GM18520 (cell line): ENCODE measurements around the gene UXT.
"Not testable (repeated sequence)": the region's sequence is repeated elsewhere in the genome, so short reads cannot be mapped to it uniquely, and the experiment has no call there.

Source experiments
- ATAC-seq: cut with Tn5 transposase; IDR thresholded peaks from one replicate; pipeline ENCODE4 v1.9.1; 2021; ENCODE audit not compliant: unreplicated experiment

Gene UXT, protein sequence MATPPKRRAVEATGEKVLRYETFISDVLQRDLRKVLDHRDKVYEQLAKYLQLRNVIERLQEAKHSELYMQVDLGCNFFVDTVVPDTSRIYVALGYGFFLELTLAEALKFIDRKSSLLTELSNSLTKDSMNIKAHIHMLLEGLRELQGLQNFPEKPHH

DNA sequence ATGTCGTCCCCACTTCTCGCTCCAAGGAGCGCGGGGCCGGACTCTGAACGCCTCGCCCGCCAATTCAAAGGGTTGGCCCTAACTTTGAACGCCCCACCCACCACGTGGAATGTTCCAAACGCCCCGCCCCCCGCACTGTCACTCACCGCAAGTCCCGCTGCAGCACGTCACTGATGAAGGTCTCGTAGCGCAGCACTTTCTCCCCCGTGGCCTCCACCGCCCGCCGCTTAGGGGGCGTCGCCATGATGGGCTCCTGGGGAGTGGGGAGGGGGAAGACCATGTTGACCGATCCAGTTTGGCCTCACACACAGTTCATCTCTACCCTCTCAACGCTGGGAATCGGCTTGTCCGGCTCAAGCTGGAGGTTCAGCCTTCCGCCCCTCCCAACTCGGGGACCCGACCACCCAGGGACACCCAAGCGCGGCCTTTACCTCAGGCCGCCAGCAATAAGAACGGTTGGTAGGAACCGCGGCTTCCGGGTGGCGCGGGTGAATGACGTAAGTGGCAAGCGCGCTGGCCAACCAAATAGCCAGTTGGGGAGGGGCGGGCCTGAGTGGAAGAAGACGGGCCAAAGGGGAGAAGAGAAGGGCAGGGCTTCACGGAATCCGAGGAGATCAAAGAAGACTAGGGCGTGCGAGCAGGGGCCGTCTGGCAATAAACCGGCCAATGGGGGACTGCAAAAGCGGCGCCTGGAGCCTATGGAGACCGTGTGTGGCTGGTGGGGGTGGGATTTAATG is at the start of gene UXT:
Gene UXT, minus strand, starts transcription at position 497 of the 737 bp plus-strand sequence. Its CDS starts 253 bp downstream, at position 244.
- ATAC-seq = peak; percentile 68

DNA sequence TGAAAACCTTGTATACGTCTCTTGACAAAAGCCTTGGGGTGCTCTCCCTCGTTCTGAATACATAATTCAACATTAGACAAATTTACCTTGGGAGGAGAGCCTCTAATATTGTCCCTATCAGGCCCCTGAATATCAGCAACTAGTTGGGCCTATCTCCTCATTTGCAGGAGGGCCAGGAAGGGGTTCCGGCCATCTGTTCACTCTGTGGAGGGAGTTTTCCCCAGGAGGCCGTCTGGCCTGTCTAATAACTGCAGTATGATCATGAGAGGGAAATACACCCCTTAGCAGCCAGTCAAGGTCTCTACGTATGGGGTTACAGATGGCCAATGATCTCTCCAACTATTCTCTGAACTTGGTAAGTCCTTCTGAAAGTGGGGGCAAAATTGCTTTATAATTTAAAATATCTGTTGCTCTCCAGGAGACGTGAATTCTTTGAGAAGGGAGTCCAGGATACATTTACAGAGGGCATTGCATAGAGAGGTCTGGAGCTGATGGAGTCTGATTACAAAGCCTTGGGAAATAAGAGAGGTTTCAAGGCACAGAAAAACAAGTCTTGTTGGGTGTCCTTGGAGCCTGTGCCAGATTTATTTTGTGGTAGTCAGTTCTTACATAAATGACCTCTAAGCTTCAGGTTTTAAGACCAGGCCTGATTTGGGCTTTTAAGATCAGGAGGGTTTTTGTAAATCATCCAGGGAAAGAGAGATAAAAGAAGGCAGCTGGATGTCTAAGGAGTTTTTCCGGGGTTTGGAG is 48.2 kb upstream of the UXT start:
- ATAC-seq = no peak

DNA sequence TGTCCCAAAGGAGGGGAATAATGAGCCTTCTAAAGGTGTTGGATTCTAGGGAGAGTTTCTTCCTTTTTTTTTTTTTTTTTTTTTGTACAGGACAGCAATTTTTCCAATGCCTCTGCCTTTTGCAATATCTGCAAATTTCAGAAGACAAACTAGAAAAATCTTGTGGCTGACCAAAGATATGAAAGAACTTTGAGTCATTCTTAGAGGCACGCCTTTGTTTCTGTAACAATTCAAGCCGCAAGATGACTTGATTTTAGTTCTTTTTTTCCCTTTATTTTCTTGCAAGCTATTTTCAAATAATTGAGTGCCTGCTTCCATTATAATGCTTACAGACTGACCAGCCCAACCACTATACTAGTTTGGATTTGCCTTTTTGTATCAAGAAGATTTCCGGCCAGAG is 47.6 kb upstream of the UXT start:
- ATAC-seq = no peak

GRCh38 chrX:47704736-47705135 is 45.8 kb upstream of the UXT start:
- ATAC-seq = no peak

DNA sequence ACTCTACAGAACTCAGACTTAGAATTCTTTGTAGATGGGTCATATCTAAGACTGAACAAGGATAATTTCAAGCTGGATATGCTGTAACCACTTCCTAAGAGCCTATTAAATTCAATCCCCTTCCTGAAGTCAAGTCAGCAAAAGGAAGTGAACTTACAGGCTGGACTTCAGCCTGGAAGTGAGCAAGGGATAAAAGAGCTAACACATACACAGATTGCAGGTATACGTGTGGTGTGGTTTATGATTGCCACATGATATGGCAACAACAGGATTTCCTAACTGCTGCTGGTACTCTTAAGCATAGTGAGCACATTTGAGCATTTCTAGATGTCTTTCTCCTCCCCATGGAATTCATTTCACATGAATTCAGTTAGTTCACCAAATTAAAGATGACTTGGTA is 38.2 kb upstream of the UXT start:
- ATAC-seq = no peak

GRCh38 chrX:47690175-47690574 is 31.2 kb upstream of the UXT start:
- ATAC-seq = no peak

GRCh38 chrX:47687263-47687662 is 28.3 kb upstream of the UXT start:
- ATAC-seq = no peak

DNA sequence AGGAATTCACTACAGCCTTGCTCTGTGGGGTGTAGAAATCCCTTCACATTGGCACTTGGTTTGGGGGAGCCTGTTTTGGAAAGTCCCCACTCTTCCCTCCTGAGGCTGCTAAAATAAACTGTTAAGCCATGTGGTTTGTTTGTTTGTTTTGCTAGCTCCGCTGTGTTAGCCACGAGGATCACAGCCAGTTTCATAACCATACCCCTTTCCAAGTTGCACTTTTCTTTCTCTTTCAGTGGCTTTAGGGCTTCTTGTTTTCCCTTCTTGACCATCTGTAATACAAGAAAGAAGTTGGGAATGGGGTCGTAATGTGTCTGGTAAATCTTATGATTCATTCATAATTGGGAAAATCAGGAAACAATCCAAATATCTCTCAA is 24.8 kb upstream of the UXT start:
- no peak for ATAC-seq

DNA sequence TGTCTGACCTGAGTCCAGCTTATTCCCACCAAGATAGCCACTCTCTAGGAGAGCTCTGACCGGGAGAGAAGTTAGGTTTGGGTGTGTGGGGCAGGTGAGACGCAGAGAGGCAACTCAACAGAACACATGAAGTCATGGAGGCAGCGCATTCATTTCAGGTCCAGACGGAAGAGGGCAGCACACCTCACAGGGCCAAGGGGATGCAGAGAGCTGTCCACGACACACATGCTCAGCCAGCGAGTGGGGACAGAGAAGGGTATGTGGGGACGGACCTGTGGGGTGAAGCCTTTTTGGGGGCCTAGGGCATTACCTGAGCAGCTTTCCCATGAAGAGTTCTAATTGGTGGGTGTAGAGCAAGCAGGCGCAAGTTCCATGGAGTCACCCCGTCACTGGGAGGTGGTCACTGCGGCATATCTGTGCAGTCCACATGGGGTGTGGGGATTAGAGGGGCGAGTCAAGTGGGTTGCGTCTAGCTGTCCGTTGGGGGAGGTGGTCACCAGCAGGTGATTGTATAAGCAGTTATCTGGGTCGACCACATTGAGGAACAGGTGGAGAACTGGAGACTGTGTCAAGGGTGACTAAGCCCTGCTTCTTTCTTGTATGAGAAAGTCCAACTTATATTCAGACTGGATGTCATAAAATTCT is 24.3 kb upstream of the UXT start:
- ATAC-seq = no peak

- ATAC-seq = not testable (repeated sequence)
Observed at GRCh38 chrX:47675959-47676859, 17.2 kb upstream of the UXT start.

GRCh38 chrX:47674776-47675175 is 15.8 kb upstream of the UXT start:
- ATAC-seq = no peak

- not testable (repeated sequence) for ATAC-seq
Observed at GRCh38 chrX:47665797-47666196, 6.8 kb upstream of the UXT start.

GRCh38 chrX:47664737-47665136 is 5.8 kb upstream of the UXT start:
- no peak for ATAC-seq

- ATAC-seq = no peak
Observed at GRCh38 chrX:47662144-47662657, 3.2 kb upstream of the UXT start.

DNA sequence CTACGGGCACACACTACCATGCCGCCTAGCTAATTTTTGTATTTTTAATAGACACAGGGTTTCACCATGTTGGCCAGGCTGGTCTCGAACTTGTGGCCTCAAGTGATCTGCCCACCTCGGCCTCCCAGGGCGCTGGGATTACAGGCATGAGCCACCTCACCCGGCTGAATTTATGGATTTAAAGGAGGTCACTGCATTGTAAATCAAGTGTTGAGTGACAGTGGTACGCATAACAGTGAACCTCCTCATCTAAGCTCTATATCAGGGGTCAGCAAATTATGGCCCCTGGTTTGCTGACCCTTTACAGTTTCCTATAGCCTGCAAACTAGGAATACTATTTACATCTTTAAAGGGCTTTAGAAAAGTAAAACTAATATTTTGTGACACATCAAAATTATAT is 2.6 kb upstream of the UXT start:
- no peak for ATAC-seq

DNA sequence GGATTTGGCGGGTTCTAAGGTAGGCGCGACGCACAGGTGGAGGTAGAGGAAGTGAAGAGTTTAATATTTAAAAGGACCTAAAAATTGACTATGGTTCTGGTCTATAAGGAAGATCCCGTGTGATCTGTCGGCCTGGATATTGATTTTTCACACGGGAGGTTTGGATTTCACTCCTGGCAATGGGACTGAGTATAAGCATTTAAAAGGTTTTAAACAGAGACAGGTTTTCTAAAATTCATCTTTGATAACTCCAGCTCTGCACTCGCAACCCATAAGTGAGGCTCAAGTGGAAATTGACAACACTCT is 394 bp upstream of the UXT start:
- ATAC-seq = no peak

GRCh38 chrX:47658301-47658683 is 688 bp downstream of the UXT start:
- ATAC-seq = no peak

GRCh38 chrX:47651043-47651905 is 7.7 kb downstream of the UXT start:
- ATAC-seq = no peak

DNA sequence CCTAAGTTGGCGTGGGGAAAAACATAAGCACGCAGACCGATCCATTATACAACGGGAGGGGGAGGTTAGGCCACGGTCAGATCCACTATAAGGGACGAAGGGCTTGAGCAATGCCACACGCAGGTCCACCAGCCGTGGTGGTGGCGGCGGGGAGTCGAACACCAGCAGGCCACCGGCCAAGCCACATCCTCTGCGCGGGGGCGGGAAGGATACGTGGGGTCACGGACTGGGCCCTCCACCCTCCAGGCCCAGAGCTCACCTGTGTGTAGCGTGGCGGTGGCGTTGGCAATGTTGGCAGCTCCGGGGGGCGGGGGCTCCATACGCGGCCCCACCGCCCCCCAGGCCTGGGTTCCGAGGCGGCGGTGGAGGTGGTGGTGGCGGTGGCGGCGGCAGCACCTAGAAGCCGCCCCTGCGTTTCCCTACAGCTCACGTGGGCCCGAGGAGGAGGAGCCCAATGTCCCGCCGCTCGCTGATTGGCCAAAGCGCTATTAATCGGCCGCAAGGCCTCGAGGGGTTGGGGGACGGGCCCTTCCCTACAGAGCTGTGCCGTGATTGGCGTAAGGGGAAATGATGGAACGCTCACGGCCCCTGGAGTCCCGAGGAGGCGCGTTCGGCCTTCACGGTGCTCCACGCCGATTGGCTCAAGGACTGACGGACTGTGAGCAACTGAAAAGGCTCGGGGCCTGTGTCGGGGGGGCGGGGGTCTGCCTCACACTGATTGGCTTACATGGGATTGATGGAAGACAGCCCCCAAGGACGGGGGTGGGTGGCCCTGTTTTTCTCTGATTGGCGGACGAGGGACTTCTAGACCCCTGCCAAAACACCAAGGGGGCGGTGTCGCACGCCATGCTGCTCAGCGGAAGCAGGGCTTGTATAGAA is 8.6 kb downstream of the UXT start, which contains the start of gene ELK1:
Gene ELK1, minus strand, starts transcription at position 400 of the 879 bp plus-strand sequence. CDS start 9,122 bp downstream, outside the sequence.
- peak; percentile 90 for ATAC-seq
